GM15510 (cell line): ENCODE results near the gene ATP11A.

Experiments used
- POLR2A ChIP-seq: IDR thresholded peaks from 3 replicates; pipeline ENCODE4 v1.6.1; 2011; ENCODE audit warnings: borderline replicate concordance; ENCODE audit not compliant: insufficient read length; ENCODE audit errors: extremely low read depth

Gene ATP11A

GRCh38 chr13:112710855-112711527 lies 21.2 kb downstream of the ATP11A start:
- TF ChIP-seq POLR2A, result no peak

GRCh38 chr13:112711528-112712265 lies 21.9 kb downstream of the ATP11A start:
- TF ChIP-seq POLR2A, result no peak

- no peak for TF ChIP-seq POLR2A
Observed at GRCh38 chr13:112712451-112713207, 22.8 kb downstream of the ATP11A start.

GRCh38 chr13:112713517-112714253 lies 23.8 kb downstream of the ATP11A start:
- TF ChIP-seq POLR2A, result no peak

GRCh38 chr13:112714376-112715174 lies 24.7 kb downstream of the ATP11A start:
- no peak for TF ChIP-seq POLR2A

- TF ChIP-seq POLR2A, result no peak
Observed at GRCh38 chr13:112715210-112715609, 25.4 kb downstream of the ATP11A start.

GRCh38 chr13:112715715-112716460 lies 26.1 kb downstream of the ATP11A start:
- TF ChIP-seq POLR2A, result no peak

GRCh38 chr13:112716461-112716820 lies 26.6 kb downstream of the ATP11A start:
- no peak for TF ChIP-seq POLR2A

GRCh38 chr13:112716841-112717520 lies 27.1 kb downstream of the ATP11A start:
- TF ChIP-seq POLR2A, result no peak

- no peak for TF ChIP-seq POLR2A
Observed at GRCh38 chr13:112718318-112718717, 28.5 kb downstream of the ATP11A start.

GRCh38 chr13:112719016-112719415 lies 29.2 kb downstream of the ATP11A start:
- no peak for TF ChIP-seq POLR2A

- TF ChIP-seq POLR2A, result no peak
Observed at GRCh38 chr13:112719556-112719955, 29.7 kb downstream of the ATP11A start.

GRCh38 chr13:112720251-112720650 lies 30.4 kb downstream of the ATP11A start:
- no peak for TF ChIP-seq POLR2A
